Measurements from ENCODE around the gene IL10RA. TPM values are rescaled to one million over a fixed set of nuclear protein-coding genes. Genes with fewer than 3 reads are reported as not detected.

IL10RA gene
- total and polyA plus RNA-seq, 3 donors from 2014 or later: 3.6 to 12.8 (median 7.6) TPM

DNA sequence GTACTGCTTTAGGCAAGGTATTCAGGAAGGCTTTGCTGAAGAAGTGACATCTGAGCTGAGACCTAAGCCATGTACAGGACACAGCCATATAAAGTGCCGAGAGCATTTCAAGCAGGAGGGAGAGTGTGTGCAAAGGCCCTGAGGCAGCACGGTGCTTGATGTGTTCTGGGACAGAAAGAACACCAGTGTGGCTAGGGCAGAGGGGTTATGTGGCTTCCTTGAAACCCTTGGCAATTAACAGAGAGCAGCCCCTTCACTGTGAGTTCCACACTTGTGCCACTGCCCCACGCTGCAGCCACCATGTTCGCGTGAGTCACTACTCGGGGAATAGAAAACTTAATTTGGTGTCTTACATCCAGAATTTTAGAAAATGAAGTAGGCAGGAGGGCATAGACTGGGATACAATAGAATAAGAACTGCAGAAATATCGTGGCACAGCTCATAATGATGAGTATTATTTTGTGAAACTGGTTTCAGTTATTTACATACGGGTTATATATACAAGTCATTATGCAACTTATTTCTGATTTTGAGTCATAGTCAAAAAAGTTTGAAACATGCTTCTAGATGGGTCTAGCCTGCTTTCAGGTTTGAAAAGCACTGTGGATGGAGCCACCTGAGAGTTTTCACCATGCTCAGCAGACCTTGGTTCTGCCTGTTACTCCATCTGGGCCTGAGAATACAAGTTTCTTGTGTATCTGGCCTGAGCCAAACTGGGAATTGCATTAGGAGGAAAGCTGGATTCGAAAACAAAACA lies 11.8 kb downstream of the IL10RA start:
- H3K27ac ChIP-seq: no peak overlapping the region
- no peaks in the 10 kb centered on the region for H3K27me3 ChIP-seq
- H3K36me3 ChIP-seq (ENCODE audit: low read depth, missing control alignments): no peaks in the 10 kb centered on the region
- intact Hi-C loops (cut with DNase I; ENCODE audit: low total_unique reads): no loop called here
- H3K4me3 ChIP-seq: no peak overlapping the region
- TF ChIP-seq POLR2A (IDR thresholded peaks at IDR 0.05) (no peak), CTCF (IDR thresholded peaks at IDR 0.05) (no peak)
- no peaks in the 10 kb centered on the region for H3K9me3 ChIP-seq
- 93 to 97% methylated on average over 9 of the region's 9 CpGs for WGBS, 2 donors
- H3K4me1 ChIP-seq: peaks cover 5% of the 10 kb centered on the region
- DNase-seq: no peak

- H3K27ac ChIP-seq: no peak overlapping the region
These were observed 12.6 kb downstream of the IL10RA start for GRCh38 chr11:117998664-117999353.

GRCh38 chr11:117999354-117999993 lies 13.3 kb downstream of the IL10RA start:
- Histone ChIP-seq H3K27ac (no peak overlapping the region), H3K27me3 (no peaks in the 10 kb centered on the region), H3K9me3 (no peaks in the 10 kb centered on the region), H3K4me1 (peaks cover 5% of the 10 kb centered on the region), H3K4me3 (no peak overlapping the region), H3K36me3 (ENCODE audit: low read depth, missing control alignments) (no peaks in the 10 kb centered on the region)
- intact Hi-C loops (cut with DNase I; ENCODE audit: low total_unique reads): no loop called here
- WGBS, 2 donors: 78 to 100% methylated on average over 1 to 3 of the region's 3 CpGs
- no peak for DNase-seq
- TF ChIP-seq CTCF (IDR thresholded peaks at IDR 0.05) (no peak), POLR2A (IDR thresholded peaks at IDR 0.05) (no peak)

More at GRCh38 chr11:117998664-117999353, 12.6 kb downstream of the IL10RA start:
- intact Hi-C loops (cut with DNase I; ENCODE audit: low total_unique reads): no loop called here
- Histone ChIP-seq H3K9me3 (no peaks in the 10 kb centered on the region), H3K4me3 (no peak overlapping the region), H3K4me1 (peaks cover 5% of the 10 kb centered on the region), H3K36me3 (ENCODE audit: low read depth, missing control alignments) (no peaks in the 10 kb centered on the region), H3K27me3 (no peaks in the 10 kb centered on the region)
- DNase-seq: no peak
- TF ChIP-seq CTCF (IDR thresholded peaks at IDR 0.05) (no peak), POLR2A (IDR thresholded peaks at IDR 0.05) (no peak)
- WGBS, 2 donors: 76 to 92% methylated on average over 6 to 10 of the region's 10 CpGs

- 94 to 97% methylated on average over 4 of the region's 4 CpGs for WGBS, 2 donors
These were observed 14.1 kb downstream of the IL10RA start for GRCh38 chr11:118000067-118000849.

More at GRCh38 chr11:118000067-118000849, 14.1 kb downstream of the IL10RA start:
- Histone ChIP-seq H3K27ac (no peak overlapping the region), H3K9me3 (no peaks in the 10 kb centered on the region), H3K4me3 (no peak overlapping the region), H3K4me1 (peaks cover 5% of the 10 kb centered on the region), H3K36me3 (ENCODE audit: low read depth, missing control alignments) (no peaks in the 10 kb centered on the region), H3K27me3 (no peaks in the 10 kb centered on the region)
- intact Hi-C loops (cut with DNase I; ENCODE audit: low total_unique reads): no loop called here
- TF ChIP-seq CTCF (IDR thresholded peaks at IDR 0.05) (no peak), POLR2A (IDR thresholded peaks at IDR 0.05) (no peak)
- no peak for DNase-seq
